ENCODE results near the gene ZFP90.
"Not testable (repeated sequence)": the region's sequence is repeated elsewhere in the genome, so short reads cannot be mapped to it uniquely, and the experiment has no call there.

Gene ZFP90

DNA sequence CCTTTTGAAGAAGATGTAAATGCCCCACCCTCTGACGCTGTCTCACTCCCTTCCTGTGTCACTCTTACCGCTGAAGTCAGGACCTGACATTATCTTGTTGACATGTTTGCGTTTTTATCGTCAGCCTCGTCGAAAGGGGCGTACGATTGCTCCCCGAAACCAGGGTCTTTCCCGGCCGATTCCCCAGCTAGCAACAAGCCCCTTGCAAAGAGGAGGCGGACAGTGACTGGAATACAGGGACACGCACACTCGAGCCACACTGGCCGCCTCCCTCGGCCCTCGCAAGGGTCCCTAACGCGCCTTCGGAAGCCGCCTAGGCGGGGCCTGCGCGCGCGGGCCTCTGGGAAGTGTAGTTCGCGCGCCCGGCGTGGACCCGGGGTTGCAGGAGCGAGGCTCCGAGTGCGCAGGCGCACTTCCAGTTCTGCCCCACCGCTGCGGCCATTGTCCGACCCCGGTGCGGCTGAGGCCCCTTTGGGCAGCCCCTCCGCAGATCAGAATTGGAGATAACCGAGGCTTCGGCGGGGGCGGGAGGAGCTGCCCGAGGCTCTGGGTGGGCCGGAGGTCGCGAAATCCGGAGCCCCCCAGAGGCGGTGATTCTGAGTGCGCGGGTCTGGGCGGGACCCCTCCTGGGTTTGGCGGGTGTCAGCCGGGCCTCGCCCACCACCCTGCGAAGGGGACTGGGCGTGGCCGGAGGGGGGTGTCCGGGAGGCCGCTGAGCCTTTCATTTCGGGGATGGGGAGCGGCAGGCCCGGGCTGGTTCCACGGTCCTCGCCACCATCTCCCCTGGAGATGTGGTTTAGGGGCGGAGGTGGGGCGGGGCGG, at the start of gene ZFP90:
Gene ZFP90 (plus strand): TSS at position 412 of the 822 bp plus-strand sequence. CDS start 502 bp downstream, outside the sequence.
- DNase-seq: peak; percentile 95

- DNase-seq: no peak
Observed at GRCh38 chr16:68490358-68490757, 48.7 kb upstream of the ZFP90 start.

GRCh38 chr16:68490829-68491575, 48.1 kb upstream of the ZFP90 start:
- DNase-seq: no peak

GRCh38 chr16:68491576-68491950, 47.5 kb upstream of the ZFP90 start:
- no peak for DNase-seq

- no peak for DNase-seq
Observed at GRCh38 chr16:68492151-68492542, 46.9 kb upstream of the ZFP90 start.

DNA sequence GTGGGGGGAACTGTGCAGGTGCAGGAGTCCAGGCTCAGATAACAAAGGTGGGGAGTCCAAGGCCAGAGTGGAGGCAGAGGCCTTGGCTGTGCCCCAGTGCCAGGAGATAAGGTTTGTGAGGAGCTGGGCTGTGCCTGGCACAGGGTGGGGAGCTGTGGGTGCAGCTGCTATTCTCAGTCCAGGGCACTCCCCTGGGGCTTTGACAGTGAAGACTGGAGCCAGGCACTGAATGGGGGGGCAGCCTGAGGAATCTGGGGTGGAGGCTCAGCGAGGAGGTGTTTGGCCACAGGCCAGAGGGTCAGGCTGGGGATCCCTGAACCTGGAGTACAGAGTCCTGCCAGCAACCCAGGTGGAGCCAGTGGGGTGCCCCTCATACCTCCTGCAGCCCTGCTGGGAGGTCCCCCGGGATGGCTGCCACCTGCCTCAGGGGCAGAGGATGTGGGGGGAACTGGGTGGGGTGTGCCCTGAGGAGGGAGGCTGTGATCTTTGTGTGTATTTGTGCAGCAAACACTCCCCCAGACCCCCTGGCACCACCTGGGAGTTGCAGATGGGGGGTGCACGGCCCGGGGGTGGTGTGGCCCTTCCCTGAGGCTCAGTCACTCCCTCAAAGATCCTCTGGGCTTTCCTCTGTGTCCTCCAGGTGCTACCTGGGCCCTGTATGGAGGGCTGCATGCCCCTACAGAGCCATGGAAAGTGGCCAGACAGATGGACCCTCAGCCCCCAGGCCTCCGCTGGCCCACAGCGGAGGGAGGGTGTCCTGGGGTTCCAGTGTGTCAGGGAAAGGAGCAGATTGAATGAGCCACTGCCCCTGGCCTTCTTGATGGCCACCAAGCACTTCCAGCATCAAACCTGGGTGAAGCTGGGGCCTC, 46.3 kb upstream of the ZFP90 start:
- DNase-seq: no peak

DNA sequence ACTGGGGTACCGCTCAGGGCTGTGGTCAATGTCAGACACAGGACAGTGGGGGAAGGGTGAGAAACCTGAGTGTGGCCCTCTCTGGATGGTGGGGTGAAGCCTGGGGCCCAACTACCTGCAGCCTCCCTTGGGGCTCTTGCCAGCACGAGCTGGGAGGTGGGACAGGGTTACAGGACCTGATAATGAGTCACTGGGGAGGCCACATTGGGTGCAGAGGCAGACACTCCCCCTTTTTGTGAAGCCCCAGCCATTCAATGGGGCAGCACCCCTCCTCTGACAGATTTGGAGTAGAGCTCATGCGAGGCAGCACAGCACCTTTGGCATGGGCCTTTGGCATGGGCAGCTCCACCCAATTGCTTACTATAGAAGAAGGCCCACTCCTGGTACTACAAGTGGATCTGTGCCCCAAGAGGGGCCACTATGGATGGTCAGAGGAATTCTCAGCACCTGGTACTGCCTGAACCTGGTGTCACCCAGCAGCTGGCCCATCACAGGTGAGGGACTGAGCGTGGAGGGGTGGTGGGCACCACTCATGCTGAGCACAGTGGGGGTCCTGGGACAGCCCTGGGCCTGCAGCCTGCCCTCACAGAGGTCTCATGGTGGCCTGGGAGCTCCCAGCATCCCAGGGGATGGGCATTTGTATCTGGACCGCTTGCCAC, 45.5 kb upstream of the ZFP90 start:
- no peak for DNase-seq

DNA sequence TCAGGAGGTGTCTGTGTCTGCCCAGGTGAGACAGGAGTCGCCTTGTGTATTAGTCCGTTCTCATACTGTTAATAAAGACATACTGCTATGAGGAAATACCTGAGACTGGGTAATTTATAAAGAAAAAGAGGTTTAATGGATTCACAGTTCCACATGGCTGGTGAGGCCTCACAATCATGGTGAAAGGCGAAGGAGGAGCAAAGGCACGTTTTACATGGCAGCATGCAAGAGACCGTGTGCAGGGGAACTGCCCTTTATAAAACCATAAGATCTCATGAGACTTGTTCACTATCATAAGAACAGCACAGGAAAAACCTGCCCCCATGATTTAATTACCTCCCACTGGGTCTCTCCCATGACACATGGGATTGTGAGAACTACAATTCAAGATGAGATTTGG, 44.8 kb upstream of the ZFP90 start:
- not testable (repeated sequence) for DNase-seq

DNA sequence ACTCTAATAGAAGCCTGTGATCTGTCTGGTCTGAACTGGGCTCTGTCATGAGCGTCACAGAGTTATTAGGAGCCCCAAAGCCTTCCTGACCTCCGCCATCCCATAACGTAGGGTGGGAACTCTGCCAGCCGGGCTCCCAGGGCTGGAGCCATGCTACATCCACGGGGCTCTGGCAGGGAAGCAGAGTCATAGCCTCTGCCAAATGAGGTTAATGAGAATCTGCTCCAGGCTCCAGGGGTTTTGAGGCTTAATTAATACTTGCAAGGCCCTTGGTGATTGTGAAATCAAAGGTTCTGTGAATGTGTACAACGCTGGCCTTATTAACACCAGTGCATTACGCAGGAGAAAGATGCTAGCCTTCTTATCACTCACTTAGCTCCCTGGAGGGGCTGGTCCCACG, 42.4 kb upstream of the ZFP90 start:
- DNase-seq: no peak

DNA sequence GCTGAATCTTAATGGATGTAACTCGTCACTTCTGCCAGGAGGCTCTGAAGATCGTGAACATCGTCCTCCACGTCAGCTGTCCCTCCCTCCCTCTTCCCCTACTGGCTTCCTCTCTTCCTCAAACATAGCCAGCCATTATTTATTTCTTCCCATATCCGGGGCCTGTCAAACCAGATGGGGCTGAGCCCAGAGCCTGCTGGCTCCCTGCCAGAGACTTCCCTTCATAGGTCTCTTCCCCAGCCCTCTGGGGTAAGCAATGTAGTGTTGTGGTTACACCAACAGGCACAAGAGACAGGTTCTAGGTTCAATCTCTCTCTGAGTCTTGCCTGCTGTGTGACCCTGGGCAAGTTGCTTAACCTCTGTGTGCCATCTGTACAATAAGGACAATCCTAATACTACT, 40.1 kb upstream of the ZFP90 start:
- DNase-seq: no peak

GRCh38 chr16:68503334-68503733, 35.8 kb upstream of the ZFP90 start:
- DNase-seq: no peak

GRCh38 chr16:68504066-68504465, 35.0 kb upstream of the ZFP90 start:
- DNase-seq: no peak

- no peak for DNase-seq
Observed at GRCh38 chr16:68506331-68507053, 32.6 kb upstream of the ZFP90 start.

GRCh38 chr16:68508013-68508412, 31.1 kb upstream of the ZFP90 start:
- no peak for DNase-seq

DNA sequence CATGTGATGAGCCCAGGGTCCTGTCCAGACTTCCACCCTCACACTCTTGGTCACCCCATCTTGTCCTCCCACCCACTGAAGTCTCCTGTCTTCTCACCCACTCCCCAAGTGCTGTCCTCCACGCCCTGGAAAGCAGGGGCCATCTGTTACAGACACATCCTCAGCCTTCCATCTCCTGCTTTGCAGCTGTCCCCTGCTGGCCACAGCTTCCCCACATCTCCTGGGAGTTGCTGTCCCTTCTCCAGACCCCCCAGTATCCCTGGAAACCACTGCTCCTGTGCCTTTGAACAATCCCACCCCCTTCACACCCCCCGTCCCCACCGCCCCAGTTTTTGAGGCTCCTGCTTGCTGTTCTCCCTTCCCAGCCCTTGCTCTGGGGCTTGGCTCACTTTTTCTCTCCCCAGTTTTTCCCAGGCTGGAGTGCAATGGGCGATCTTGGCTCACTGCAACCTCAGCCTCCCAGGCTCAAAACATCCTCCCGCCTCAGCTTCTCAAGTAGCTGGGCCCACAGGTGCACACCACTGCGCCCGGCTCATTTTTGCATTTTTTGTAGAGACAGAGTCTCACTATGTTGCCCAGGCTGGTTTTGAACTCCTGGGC, 30.4 kb upstream of the ZFP90 start:
- DNase-seq: no peak

- no peak for DNase-seq
Observed at GRCh38 chr16:68509381-68509780, 29.7 kb upstream of the ZFP90 start.

DNA sequence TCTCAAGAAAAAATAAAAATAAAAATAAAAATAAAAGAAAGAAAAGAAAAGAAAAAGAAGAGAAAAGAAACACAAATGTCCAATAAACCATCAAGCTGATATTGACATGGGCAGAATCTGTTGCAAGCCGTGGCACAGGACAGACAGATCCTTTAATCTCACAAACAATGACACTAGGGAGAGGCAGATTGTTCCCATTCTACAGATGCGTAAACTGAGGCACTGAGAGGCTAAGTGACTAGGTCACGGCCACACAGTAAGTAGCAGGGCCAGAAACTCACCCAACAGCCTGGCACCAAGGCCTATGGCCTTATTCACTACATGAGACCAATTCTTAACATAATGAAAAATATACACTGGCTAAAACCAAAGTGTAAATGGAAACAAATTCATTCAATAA, 28.3 kb upstream of the ZFP90 start:
- no peak for DNase-seq

DNA sequence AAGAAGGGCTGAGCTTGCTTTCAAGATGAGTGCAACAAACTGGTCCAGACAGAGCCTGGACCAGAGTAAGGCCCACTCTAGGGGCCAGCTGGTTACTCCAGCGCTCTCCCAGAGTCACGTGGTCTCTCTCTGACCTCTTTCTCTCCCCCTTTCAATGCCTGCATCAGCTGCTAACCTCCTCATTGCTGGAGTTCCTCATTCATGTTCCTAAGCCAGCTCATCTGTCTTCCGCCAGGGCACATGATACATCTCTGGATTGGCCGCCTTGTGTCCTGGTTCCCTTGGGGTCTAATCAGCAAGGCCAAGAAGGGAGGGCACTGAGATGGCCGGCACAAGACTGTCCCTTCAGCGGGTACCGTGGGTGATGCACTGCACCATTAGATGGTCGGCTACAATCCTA, 26.9 kb upstream of the ZFP90 start:
- peak; percentile 55 for DNase-seq

GRCh38 chr16:68512742-68513141, 26.3 kb upstream of the ZFP90 start:
- DNase-seq: no peak

GRCh38 chr16:68514511-68514910, 24.6 kb upstream of the ZFP90 start:
- DNase-seq: no peak

GRCh38 chr16:68517606-68518166, 21.4 kb upstream of the ZFP90 start:
- DNase-seq: peak; percentile 59
